Measurements from ENCODE around the gene CEP128.

- no peak for TF ChIP-seq CTCF (IDR thresholded peaks at IDR 0.05)
- no peak for TF ChIP-seq POLR2AphosphoS5 (IDR thresholded peaks at IDR 0.05)
- no peak for TF ChIP-seq POLR2A (IDR thresholded peaks at IDR 0.05)
Measured at GRCh38 chr14:80607430-80608190, 333.9 kb downstream of the CEP128 start.

All from stomach (tissue), 4 donors.